GM04503 (cell line): ENCODE measurements around the gene LRIT1.

Experiments used
- DNase-seq: peaks from one replicate; pipeline ENCODE4 v3.0.0-alpha.2; 2012; ENCODE audit warnings: low read depth

LRIT1 gene

DNA sequence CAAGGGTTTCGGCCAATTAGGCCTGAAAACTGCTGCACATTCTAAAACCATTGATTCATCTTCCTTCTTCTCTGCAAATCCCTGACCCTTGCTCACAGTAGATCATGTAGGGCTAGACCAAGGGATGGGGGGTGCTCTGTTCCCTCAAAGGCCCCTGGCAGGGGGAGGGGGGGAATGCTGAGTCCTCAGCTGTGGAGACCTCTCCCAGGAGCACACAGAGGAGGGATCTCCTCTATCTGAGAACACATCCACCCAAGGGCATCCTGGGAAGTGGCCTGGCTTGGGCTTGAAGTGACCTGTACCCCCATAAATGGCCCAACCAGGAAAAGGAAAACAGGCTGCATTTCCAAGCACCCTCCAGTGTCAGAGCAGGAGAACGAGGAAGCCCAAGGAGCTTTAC, 48.0 kb downstream of the LRIT1 start:
- no peak for DNase-seq

DNA sequence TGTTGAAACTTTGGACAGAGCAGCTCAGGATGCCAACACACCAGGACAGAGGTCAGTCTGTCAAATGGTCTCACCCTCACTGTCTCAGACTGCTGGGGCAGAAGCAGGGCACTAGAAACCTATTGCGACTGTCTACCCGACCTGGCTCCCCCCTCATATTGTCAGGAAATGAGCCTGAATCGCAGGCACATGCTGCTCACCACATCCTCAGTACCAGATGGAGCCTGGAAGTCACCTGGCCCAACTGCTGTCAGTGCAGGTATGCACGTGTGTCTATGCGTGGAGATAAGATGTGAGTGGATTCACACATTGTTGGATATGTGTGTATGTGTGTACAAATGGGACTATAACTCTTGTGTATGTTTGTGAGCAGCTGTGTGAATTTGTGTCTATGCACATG, 50.2 kb downstream of the LRIT1 start:
- no peak for DNase-seq

- DNase-seq: no peak
Measured at GRCh38 chr10:84190621-84191020, 50.7 kb downstream of the LRIT1 start.

DNA sequence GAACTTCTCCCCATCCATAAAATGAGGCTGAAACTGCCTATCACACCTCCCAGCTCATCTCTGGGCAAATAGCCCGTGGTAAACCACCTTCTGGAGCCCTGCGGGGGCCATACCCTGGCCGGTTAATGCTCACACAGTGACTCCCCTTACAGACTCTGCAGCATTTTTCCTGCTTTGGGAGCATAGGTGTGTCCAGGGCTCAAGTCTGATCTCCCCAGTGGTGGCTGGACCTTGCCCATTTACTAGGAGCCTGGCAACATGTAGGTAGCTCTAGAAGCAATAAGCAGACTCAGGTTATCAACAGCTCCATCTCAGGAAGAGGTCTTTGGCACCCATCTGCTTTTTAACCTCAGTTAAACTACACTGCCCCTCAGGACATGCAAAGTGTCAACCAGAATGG, 52.5 kb downstream of the LRIT1 start:
- DNase-seq: no peak

GRCh38 chr10:84185526-84186175, 55.7 kb downstream of the LRIT1 start:
- DNase-seq: no peak

DNA sequence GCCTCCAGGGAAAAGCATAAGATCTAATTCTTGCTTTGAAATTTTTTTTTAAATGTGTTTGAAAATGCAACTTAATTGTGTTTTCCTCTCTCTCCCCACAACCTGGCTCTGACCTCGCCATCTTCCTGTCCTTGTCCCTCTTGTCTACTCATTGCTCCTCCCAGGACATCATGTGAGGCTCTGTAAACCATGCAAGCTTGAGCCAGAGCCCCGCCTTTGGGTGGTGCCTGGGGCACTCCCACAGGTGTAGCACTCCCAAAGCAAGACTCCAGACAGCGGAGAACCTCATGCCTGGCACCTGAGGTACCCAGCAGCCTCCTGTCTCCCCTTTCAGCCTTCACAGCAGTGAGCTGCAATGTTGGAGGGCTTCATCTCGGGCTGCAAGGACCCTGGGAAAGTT, 56.8 kb downstream of the LRIT1 start:
- DNase-seq: no peak

GRCh38 chr10:84181631-84182030, 59.7 kb downstream of the LRIT1 start:
- no peak for DNase-seq
